ENCODE data around the gene DGKE.

DNA sequence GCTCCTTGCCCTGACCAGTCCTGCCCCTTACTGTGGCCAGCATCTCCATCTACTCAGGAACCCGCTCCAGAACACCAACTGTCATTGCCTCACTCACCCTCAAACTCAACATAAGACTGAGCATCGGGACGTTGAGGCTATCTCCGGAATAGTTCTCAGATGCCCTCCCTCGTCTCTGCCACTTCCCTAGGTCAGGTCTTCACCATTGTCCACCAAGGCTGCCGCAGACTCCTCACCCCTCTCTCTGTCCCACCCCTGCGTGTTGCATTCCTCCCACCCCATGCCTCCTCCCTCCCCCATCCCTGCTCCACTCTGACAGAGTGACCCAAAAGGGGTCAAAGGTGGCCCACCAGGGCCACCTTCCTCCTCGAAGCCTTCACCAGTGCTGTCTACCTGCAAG, 37.4 kb upstream of the DGKE start:
- no peak for TF ChIP-seq EZH2 (IDR thresholded peaks at IDR 0.05; ENCODE audit: borderline replicate concordance, low read length)
- TF ChIP-seq, protein P1, sequence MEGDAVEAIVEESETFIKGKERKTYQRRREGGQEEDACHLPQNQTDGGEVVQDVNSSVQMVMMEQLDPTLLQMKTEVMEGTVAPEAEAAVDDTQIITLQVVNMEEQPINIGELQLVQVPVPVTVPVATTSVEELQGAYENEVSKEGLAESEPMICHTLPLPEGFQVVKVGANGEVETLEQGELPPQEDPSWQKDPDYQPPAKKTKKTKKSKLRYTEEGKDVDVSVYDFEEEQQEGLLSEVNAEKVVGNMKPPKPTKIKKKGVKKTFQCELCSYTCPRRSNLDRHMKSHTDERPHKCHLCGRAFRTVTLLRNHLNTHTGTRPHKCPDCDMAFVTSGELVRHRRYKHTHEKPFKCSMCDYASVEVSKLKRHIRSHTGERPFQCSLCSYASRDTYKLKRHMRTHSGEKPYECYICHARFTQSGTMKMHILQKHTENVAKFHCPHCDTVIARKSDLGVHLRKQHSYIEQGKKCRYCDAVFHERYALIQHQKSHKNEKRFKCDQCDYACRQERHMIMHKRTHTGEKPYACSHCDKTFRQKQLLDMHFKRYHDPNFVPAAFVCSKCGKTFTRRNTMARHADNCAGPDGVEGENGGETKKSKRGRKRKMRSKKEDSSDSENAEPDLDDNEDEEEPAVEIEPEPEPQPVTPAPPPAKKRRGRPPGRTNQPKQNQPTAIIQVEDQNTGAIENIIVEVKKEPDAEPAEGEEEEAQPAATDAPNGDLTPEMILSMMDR (IDR thresholded peaks at IDR 0.05; ENCODE audit: low read length) = no peak

Measured in OCI-LY1 (cell line).